ENCODE results near the gene KCNH1. TPM values are rescaled to one million over a fixed set of nuclear protein-coding genes. Genes with fewer than 3 reads are reported as not detected.

The KCNH1 gene
- total RNA-seq, 1 donor from 2014 or later = 6.3 TPM

GRCh38 chr1:210681158-210681557, 452.8 kb downstream of the KCNH1 start:
- TF ChIP-seq CTCF (IDR thresholded peaks at IDR 0.05) = no peak
- H3K4me3 Mint-ChIP-seq (ENCODE audit: unreplicated experiment) = no peak overlapping the region
- H3K4me1 Mint-ChIP-seq (ENCODE audit: low read depth) = no peaks in the 10 kb centered on the region
- no peak for DNase-seq (ENCODE audit: low spot score)
- no peaks in the 10 kb centered on the region for H3K27me3 Mint-ChIP-seq (ENCODE audit: low read depth)
- H3K27ac Mint-ChIP-seq (ENCODE audit: unreplicated experiment) = no peak overlapping the region
- no peaks in the 10 kb centered on the region for H3K9me3 Mint-ChIP-seq (ENCODE audit: low read depth)
- peaks cover 9% of the 10 kb centered on the region for H3K36me3 Mint-ChIP-seq (ENCODE audit: low read depth)

- Mint-ChIP-seq H3K27ac (ENCODE audit: unreplicated experiment) (no peak overlapping the region), H3K9me3 (ENCODE audit: low read depth) (no peaks in the 10 kb centered on the region), H3K36me3 (ENCODE audit: low read depth) (peaks cover 6% of the 10 kb centered on the region), H3K4me1 (ENCODE audit: low read depth) (no peaks in the 10 kb centered on the region), H3K27me3 (ENCODE audit: low read depth) (no peaks in the 10 kb centered on the region), H3K4me3 (ENCODE audit: unreplicated experiment) (no peak overlapping the region)
- no peak for TF ChIP-seq CTCF (IDR thresholded peaks at IDR 0.05)
- DNase-seq (ENCODE audit: low spot score) = no peak
Observed at GRCh38 chr1:210678306-210678705, 455.6 kb downstream of the KCNH1 start.

- Mint-ChIP-seq H3K4me3 (ENCODE audit: unreplicated experiment) (no peak overlapping the region), H3K27me3 (ENCODE audit: low read depth) (no peaks in the 10 kb centered on the region), H3K27ac (ENCODE audit: unreplicated experiment) (no peak overlapping the region), H3K36me3 (ENCODE audit: low read depth) (peaks cover 4% of the 10 kb centered on the region), H3K4me1 (ENCODE audit: low read depth) (no peaks in the 10 kb centered on the region), H3K9me3 (ENCODE audit: low read depth) (no peaks in the 10 kb centered on the region)
- no peak for TF ChIP-seq CTCF (IDR thresholded peaks at IDR 0.05)
- no peak for DNase-seq (ENCODE audit: low spot score)
Observed at GRCh38 chr1:210677533-210677932, 456.4 kb downstream of the KCNH1 start.

GRCh38 chr1:210676539-210676938, 457.4 kb downstream of the KCNH1 start:
- Mint-ChIP-seq H3K27ac (ENCODE audit: unreplicated experiment) (no peak overlapping the region), H3K4me3 (ENCODE audit: unreplicated experiment) (no peak overlapping the region), H3K27me3 (ENCODE audit: low read depth) (no peaks in the 10 kb centered on the region), H3K36me3 (ENCODE audit: low read depth) (peaks cover 6% of the 10 kb centered on the region), H3K9me3 (ENCODE audit: low read depth) (no peaks in the 10 kb centered on the region), H3K4me1 (ENCODE audit: low read depth) (no peaks in the 10 kb centered on the region)
- no peak for TF ChIP-seq CTCF (IDR thresholded peaks at IDR 0.05)
- DNase-seq (ENCODE audit: low spot score) = no peak

GRCh38 chr1:210674151-210674550, 459.8 kb downstream of the KCNH1 start:
- Mint-ChIP-seq H3K4me1 (ENCODE audit: low read depth) (no peaks in the 10 kb centered on the region), H3K27ac (ENCODE audit: unreplicated experiment) (no peak overlapping the region), H3K36me3 (ENCODE audit: low read depth) (peaks cover 6% of the 10 kb centered on the region), H3K4me3 (ENCODE audit: unreplicated experiment) (no peak overlapping the region), H3K27me3 (ENCODE audit: low read depth) (no peaks in the 10 kb centered on the region), H3K9me3 (ENCODE audit: low read depth) (no peaks in the 10 kb centered on the region)
- TF ChIP-seq CTCF (IDR thresholded peaks at IDR 0.05) = no peak
- DNase-seq (ENCODE audit: low spot score) = no peak
